Measurements from ENCODE around the gene DCD. TPM values are rescaled to one million over a fixed set of nuclear protein-coding genes. Genes with fewer than 3 reads are reported as not detected.

DCD gene
- total RNA-seq, 4 donors from 2014 or later: not detected

- Histone ChIP-seq H3K27ac (no peak overlapping the region), H3K9me3 (no peaks in the 10 kb centered on the region), H3K27me3 (no peaks in the 10 kb centered on the region), H3K36me3 (no peaks in the 10 kb centered on the region), H3K4me3 (no peak overlapping the region), H3K4me1 (no peaks in the 10 kb centered on the region)
- TF ChIP-seq CTCF (IDR thresholded peaks at IDR 0.05) (no peak), POLR2A (IDR thresholded peaks at IDR 0.05) (no peak)
- no peak for DNase-seq
Observed at GRCh38 chr12:54684636-54685630, 36.8 kb upstream of the DCD start.

- Histone ChIP-seq H3K27me3 (no peaks in the 10 kb centered on the region), H3K36me3 (no peaks in the 10 kb centered on the region), H3K9me3 (no peaks in the 10 kb centered on the region), H3K27ac (no peak overlapping the region), H3K4me3 (no peak overlapping the region), H3K4me1 (no peaks in the 10 kb centered on the region)
- no peak for DNase-seq
- TF ChIP-seq POLR2A (IDR thresholded peaks at IDR 0.05): no peak
- TF ChIP-seq CTCF (IDR thresholded peaks at IDR 0.05): no peak
Observed at GRCh38 chr12:54683398-54683797, 35.2 kb upstream of the DCD start.

- Histone ChIP-seq H3K36me3 (no peaks in the 10 kb centered on the region), H3K27me3 (no peaks in the 10 kb centered on the region), H3K4me3 (no peak overlapping the region), H3K27ac (no peak overlapping the region), H3K9me3 (no peaks in the 10 kb centered on the region), H3K4me1 (no peaks in the 10 kb centered on the region)
- TF ChIP-seq POLR2A (IDR thresholded peaks at IDR 0.05) (no peak), CTCF (IDR thresholded peaks at IDR 0.05) (no peak)
- no peak for DNase-seq
Observed at GRCh38 chr12:54682674-54683073, 34.5 kb upstream of the DCD start.

- Histone ChIP-seq H3K4me3 (no peak overlapping the region), H3K27ac (no peak overlapping the region), H3K27me3 (no peaks in the 10 kb centered on the region), H3K9me3 (no peaks in the 10 kb centered on the region), H3K36me3 (no peaks in the 10 kb centered on the region), H3K4me1 (no peaks in the 10 kb centered on the region)
- no peak for DNase-seq
- TF ChIP-seq POLR2A (IDR thresholded peaks at IDR 0.05): no peak
- peak in 3 of 6 experiments; percentile 18 to 29 (median 27) for TF ChIP-seq CTCF (IDR thresholded peaks at IDR 0.05)
Observed at GRCh38 chr12:54680374-54680773, 32.2 kb upstream of the DCD start.

GRCh38 chr12:54678131-54678530, 30.0 kb upstream of the DCD start:
- no peak overlapping the region for H3K4me3 ChIP-seq
- H3K27ac ChIP-seq: no peak overlapping the region
- no peak for DNase-seq
- H3K36me3 ChIP-seq: no peaks in the 10 kb centered on the region
- no peaks in the 10 kb centered on the region for H3K9me3 ChIP-seq
- no peaks in the 10 kb centered on the region for H3K4me1 ChIP-seq
- TF ChIP-seq POLR2A (IDR thresholded peaks at IDR 0.05) (no peak), CTCF (IDR thresholded peaks at IDR 0.05) (no peak)
- H3K27me3 ChIP-seq: no peaks in the 10 kb centered on the region
